MCF 10A (cell line): ENCODE measurements around the gene BCAS3. TPM values are rescaled to one million over a fixed set of nuclear protein-coding genes. Genes with fewer than 3 reads are reported as not detected.

Experiments
- BruUV-seq: library from RNA; stranded (reverse); fragments of 400-500 nt; replicated peaks from 2 replicates; lab custom pipeline; 2021; lab: Mats Ljungman, UMichigan
- CTCF ChIA-PET: fragments of 300-600 bp; sonication (Branson Sonifier 250); formaldehyde crosslinking; extraction: SDS; loops from one replicate; lab custom pipeline; 2021; ENCODE audit warnings: antibody characterized with exemption, inconsistent platforms; lab: Yijun Ruan, JAX
- POLR2A ChIA-PET: fragments of 300-600, 350-650 bp; sonication (Branson Sonifier 250); formaldehyde crosslinking; extraction: SDS; loops from one replicate; lab custom pipeline; 2020; ENCODE audit warnings: antibody characterized with exemption, inconsistent platforms; lab: Yijun Ruan, JAX
- DNase-seq: peaks from one replicate; pipeline ENCODE4 v3.0.0-alpha.2; 2018; ENCODE audit not compliant: unreplicated experiment
- H3K27ac Mint-ChIP-seq: one replicate; pipeline ENCODE4 v1.8.0; 2022; ENCODE audit warnings: mild to moderate bottlenecking, low read depth, mixed read lengths; ENCODE audit not compliant: unreplicated experiment
- H3K27me3 Mint-ChIP-seq: one replicate; pipeline ENCODE4 v1.8.0; 2022; ENCODE audit warnings: mixed read lengths; ENCODE audit not compliant: insufficient read depth, unreplicated experiment
- H3K36me3 Mint-ChIP-seq: one replicate; pipeline ENCODE4 v1.8.0; 2022; ENCODE audit warnings: mild to moderate bottlenecking, moderate library complexity, mixed read lengths; ENCODE audit not compliant: insufficient read depth, unreplicated experiment
- H3K4me1 Mint-ChIP-seq: one replicate; pipeline ENCODE4 v1.8.0; 2022; ENCODE audit warnings: mixed read lengths; ENCODE audit not compliant: insufficient read depth, unreplicated experiment
- H3K4me3 Mint-ChIP-seq: one replicate; pipeline ENCODE4 v1.8.0; 2022; ENCODE audit warnings: mild to moderate bottlenecking, moderate library complexity, mixed read lengths; ENCODE audit not compliant: unreplicated experiment
- H3K9me3 Mint-ChIP-seq: one replicate; pipeline ENCODE4 v1.8.0; 2022; ENCODE audit warnings: mixed read lengths; ENCODE audit not compliant: unreplicated experiment
- intact Hi-C: fragments of 100-400 bp; cut with micrococcal nuclease; formaldehyde crosslinking; loops from 2 replicates; pipeline ENCODE4 v1.14.1; 2022
- total RNA-seq: library from RNA; stranded (reverse); gene quantifications from 2 replicates; pipeline ENCODE4 v1.2.3, GENCODE V29; 2022
- TF ChIP-seq, protein P1 (sequence below): fragments of 200-600 bp; IDR thresholded peaks from one replicate; pipeline ENCODE4 v1.8.0; 2022; ENCODE audit warnings: antibody characterized with exemption, mild to moderate bottlenecking; ENCODE audit not compliant: unreplicated experiment

BCAS3 gene
- total RNA-seq, 1 experiment from 2014 or later = 14.6 TPM

DNA sequence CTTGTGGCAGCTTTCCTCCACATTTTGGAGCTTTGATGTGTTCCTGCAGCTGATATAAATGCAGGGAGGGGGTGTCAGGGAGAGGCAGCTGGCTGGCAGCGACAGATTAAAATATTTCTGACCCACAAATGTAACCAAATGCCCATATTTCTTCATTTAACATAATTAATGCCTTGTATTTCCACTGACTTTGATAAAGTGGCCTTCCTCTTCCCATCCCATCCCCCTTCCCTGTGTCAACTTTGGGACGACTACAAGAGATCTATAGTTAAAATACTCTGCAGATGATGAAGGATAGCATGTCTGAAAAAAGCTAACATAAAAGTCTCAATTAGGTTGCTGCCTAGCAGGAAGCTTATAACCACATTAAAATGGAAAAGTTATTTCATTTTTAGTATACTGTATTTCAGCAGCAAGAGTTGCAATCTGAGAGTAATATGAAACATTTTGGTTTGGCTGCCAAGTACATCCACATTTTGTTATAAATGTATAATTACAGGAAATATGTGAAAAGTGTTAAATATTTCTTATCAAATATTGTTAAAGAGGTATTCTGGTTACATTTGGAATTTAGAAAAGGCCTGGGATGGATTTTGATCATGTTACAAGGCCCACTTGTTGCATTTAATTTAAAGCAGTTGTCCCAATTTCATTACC is 483.3 kb downstream of the BCAS3 start:
- CTCF ChIA-PET = interaction anchor here (0.5 kb wide), 1 partner anchor 30 kb away, joined by 3 read pairs; no protein-coding TSS in a partner anchor
- POLR2A ChIA-PET = no interaction called here
- no peaks in the 10 kb centered on the region for H3K9me3 Mint-ChIP-seq
- no peaks in the 10 kb centered on the region for H3K27me3 Mint-ChIP-seq
- intact Hi-C loops = no loop called here
- no peaks in the 10 kb centered on the region for H3K4me1 Mint-ChIP-seq
- H3K27ac Mint-ChIP-seq = no peak overlapping the region
- TF ChIP-seq, protein P1, sequence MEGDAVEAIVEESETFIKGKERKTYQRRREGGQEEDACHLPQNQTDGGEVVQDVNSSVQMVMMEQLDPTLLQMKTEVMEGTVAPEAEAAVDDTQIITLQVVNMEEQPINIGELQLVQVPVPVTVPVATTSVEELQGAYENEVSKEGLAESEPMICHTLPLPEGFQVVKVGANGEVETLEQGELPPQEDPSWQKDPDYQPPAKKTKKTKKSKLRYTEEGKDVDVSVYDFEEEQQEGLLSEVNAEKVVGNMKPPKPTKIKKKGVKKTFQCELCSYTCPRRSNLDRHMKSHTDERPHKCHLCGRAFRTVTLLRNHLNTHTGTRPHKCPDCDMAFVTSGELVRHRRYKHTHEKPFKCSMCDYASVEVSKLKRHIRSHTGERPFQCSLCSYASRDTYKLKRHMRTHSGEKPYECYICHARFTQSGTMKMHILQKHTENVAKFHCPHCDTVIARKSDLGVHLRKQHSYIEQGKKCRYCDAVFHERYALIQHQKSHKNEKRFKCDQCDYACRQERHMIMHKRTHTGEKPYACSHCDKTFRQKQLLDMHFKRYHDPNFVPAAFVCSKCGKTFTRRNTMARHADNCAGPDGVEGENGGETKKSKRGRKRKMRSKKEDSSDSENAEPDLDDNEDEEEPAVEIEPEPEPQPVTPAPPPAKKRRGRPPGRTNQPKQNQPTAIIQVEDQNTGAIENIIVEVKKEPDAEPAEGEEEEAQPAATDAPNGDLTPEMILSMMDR = no peak
- H3K36me3 Mint-ChIP-seq = peaks cover 5% of the 10 kb centered on the region
- no peak for DNase-seq
- no TSS peak for BruUV-seq
- H3K4me3 Mint-ChIP-seq = no peak overlapping the region

- Mint-ChIP-seq H3K4me3 (no peak overlapping the region), H3K4me1 (no peaks in the 10 kb centered on the region), H3K9me3 (no peaks in the 10 kb centered on the region), H3K27me3 (no peaks in the 10 kb centered on the region), H3K27ac (no peak overlapping the region), H3K36me3 (peaks cover 5% of the 10 kb centered on the region)
- TF ChIP-seq, protein P1 = no peak
- CTCF ChIA-PET = interaction anchor here (0.8 kb wide), 1 partner anchor 198 kb away, joined by 3 read pairs; no protein-coding TSS in a partner anchor
- POLR2A ChIA-PET = no interaction called here
- BruUV-seq = no TSS peak
- no peak for DNase-seq
- intact Hi-C loops = no loop called here
Observed at GRCh38 chr17:61161615-61162134, 484.0 kb downstream of the BCAS3 start.

GRCh38 chr17:61164517-61164916 is 486.9 kb downstream of the BCAS3 start:
- intact Hi-C loops = no loop called here
- TF ChIP-seq, protein P1 = no peak
- no TSS peak for BruUV-seq
- no peak overlapping the region for H3K27ac Mint-ChIP-seq
- H3K9me3 Mint-ChIP-seq = no peaks in the 10 kb centered on the region
- CTCF ChIA-PET = no interaction called here
- H3K36me3 Mint-ChIP-seq = peaks cover 5% of the 10 kb centered on the region
- H3K4me3 Mint-ChIP-seq = no peak overlapping the region
- no peak for DNase-seq
- H3K4me1 Mint-ChIP-seq = no peaks in the 10 kb centered on the region
- POLR2A ChIA-PET = no interaction called here
- no peaks in the 10 kb centered on the region for H3K27me3 Mint-ChIP-seq

- Mint-ChIP-seq H3K4me1 (no peaks in the 10 kb centered on the region), H3K27ac (no peak overlapping the region), H3K27me3 (no peaks in the 10 kb centered on the region), H3K4me3 (no peak overlapping the region), H3K9me3 (no peaks in the 10 kb centered on the region), H3K36me3 (peaks cover 8% of the 10 kb centered on the region)
- POLR2A ChIA-PET = no interaction called here
- CTCF ChIA-PET = interaction anchor here (1.6 kb wide), 1 partner anchor 447 kb away, joined by 3 read pairs; no protein-coding TSS in a partner anchor
- BruUV-seq = no TSS peak
- intact Hi-C loops = no loop called here
- no peak for DNase-seq
- TF ChIP-seq, protein P1 = no peak
Observed at GRCh38 chr17:61167075-61167474, 489.4 kb downstream of the BCAS3 start.
